ENCODE measurements around the gene CREB5.
A peak's percentile ranks its signal among the peaks of the same experiment; 100 is the strongest.

CREB5 gene

GRCh38 chr7:28847176-28847575 lies 434.9 kb downstream of the CREB5 start:
- Histone ChIP-seq H3K9ac (ENCODE audit: low read depth, low read length) (no peak overlapping the region), H3K9me3 (ENCODE audit: control insufficient read depth, insufficient read depth, low read length) (no peaks in the 10 kb centered on the region), H3K4me1 (ENCODE audit: insufficient read depth, low read length) (no peaks in the 10 kb centered on the region), H3K36me3 (ENCODE audit: insufficient read depth, low read length) (no peaks in the 10 kb centered on the region)

DNA sequence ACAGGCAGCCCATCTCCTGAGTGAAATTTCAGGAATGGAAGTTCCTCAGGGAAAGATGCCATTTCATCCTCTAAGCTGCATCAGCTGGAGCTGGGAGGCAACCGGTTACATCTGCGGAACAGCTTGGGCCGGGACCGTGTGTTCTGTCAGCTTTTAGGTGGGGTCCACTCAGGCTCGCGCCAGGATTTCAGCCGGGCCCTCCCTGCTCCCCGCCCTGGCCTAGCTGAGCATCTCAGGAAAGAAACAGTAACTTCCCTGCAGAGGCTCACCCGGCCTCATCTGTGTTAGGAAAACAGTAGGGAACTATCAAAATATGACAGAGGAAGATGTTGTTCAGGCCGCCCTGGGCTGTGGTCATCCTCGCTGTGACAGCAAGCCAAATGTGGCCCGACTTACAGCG lies 435.4 kb downstream of the CREB5 start:
- Histone ChIP-seq H3K36me3 (ENCODE audit: insufficient read depth, low read length) (no peaks in the 10 kb centered on the region), H3K9ac (ENCODE audit: low read depth, low read length) (no peak overlapping the region), H3K9me3 (ENCODE audit: control insufficient read depth, insufficient read depth, low read length) (no peaks in the 10 kb centered on the region), H3K4me1 (ENCODE audit: insufficient read depth, low read length) (no peaks in the 10 kb centered on the region)

GRCh38 chr7:28848906-28849305 lies 436.6 kb downstream of the CREB5 start:
- H3K9me3 ChIP-seq (ENCODE audit: control insufficient read depth, insufficient read depth, low read length): no peaks in the 10 kb centered on the region
- no peaks in the 10 kb centered on the region for H3K36me3 ChIP-seq (ENCODE audit: insufficient read depth, low read length)
- H3K4me1 ChIP-seq (ENCODE audit: insufficient read depth, low read length): no peaks in the 10 kb centered on the region
- H3K9ac ChIP-seq (ENCODE audit: low read depth, low read length): no peak overlapping the region

- Histone ChIP-seq H3K4me1 (ENCODE audit: insufficient read depth, low read length) (no peaks in the 10 kb centered on the region), H3K9me3 (ENCODE audit: control insufficient read depth, insufficient read depth, low read length) (no peaks in the 10 kb centered on the region), H3K9ac (ENCODE audit: low read depth, low read length) (no peak overlapping the region), H3K36me3 (ENCODE audit: insufficient read depth, low read length) (no peaks in the 10 kb centered on the region)
These were observed 438.4 kb downstream of the CREB5 start for GRCh38 chr7:28850699-28851098.

DNA sequence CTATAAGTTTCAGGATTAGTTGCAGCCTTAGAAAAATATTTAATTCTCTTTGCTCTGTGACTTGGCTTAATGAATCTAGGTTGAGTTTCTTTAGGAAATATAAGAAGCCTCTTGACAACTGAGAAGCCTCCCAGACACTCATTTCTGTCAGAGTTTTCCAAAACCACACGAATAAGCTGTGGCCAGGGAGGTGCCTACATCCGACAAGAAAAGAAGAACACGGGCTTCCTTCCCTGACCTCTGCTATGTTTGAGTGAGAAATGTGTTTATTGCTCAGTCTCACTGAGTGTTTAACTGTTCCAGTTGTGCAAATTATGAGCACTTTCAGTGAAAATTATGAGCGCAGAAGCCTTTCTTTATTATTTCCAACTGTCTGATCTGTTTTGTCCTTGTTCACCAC lies 440.8 kb downstream of the CREB5 start:
- Histone ChIP-seq H3K9me3 (ENCODE audit: control insufficient read depth, insufficient read depth, low read length) (no peaks in the 10 kb centered on the region), H3K4me1 (ENCODE audit: insufficient read depth, low read length) (0 out of 2 replicates have a peak, but pooled peaks cover 4% of the 10 kb centered on the region), H3K36me3 (ENCODE audit: insufficient read depth, low read length) (no peaks in the 10 kb centered on the region), H3K9ac (ENCODE audit: low read depth, low read length) (peak overlapping the region; percentile 87; the same call in 1 of the 2 replicates)

DNA sequence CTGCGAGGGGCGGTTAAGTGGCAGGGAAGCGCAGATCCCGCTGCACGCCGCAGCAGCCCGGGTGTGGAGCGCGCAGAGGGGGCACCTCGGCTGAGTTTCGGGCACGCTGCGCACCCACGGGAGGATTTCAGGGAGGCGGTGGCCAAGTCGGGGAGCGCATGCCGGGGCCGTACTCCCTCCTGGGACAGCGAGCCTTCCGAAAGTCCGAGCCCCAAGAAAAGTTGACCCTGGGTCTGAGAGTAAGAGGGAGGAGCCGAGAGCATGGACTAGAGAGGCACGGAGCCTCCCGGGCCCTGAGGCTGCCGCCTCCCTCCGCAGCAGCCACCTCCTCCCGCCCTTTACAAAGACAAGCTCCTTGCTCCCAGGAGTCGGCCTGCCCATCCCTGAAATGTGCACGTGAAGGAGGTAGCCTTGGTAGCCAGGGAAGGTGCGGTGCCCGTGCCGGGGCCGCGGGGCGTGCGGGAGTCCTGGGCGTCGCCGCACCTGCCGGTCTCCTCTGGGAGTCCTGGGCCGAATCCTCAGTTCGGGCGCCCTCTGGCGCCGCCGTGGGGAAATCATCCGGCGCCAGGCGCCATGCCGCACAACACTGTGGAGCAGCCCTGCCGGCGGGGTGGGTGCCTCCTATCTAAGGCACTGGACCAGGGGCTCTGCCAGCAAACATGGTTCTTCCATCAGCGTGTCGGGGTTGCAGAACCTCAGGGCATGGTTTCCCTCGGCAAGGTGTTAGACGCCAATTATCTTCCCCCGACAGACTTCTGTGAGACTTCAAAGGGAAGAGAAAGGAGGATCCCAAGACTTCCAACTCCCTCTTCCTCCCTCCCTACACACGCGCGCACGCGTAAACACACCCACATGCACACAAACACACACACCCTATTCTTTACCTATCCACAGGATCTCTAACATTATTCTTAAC lies 441.8 kb downstream of the CREB5 start:
- Histone ChIP-seq H3K36me3 (ENCODE audit: insufficient read depth, low read length) (no peaks in the 10 kb centered on the region), H3K9ac (ENCODE audit: low read depth, low read length) (peak overlapping the region; percentile 87), H3K4me1 (ENCODE audit: insufficient read depth, low read length) (0 out of 2 replicates have a peak, but pooled peaks cover 4% of the 10 kb centered on the region), H3K9me3 (ENCODE audit: control insufficient read depth, insufficient read depth, low read length) (no peaks in the 10 kb centered on the region)

DNA sequence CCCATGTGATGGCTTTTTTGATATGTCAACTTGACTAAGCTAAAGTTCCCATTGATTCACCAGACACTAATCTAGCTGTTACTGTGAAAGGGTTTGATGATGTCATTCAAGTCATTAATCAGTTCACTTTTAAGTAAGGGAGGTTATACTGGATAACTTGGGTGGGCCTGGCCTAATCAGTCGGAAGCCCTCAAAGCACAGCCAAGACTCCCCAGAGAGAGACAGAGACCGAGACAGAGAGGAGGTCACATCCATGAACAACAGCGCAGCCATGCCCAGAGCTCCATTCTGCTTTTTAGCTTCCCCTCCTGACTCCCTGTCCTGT lies 442.4 kb downstream of the CREB5 start:
- Histone ChIP-seq H3K9me3 (ENCODE audit: control insufficient read depth, insufficient read depth, low read length) (no peaks in the 10 kb centered on the region), H3K9ac (ENCODE audit: low read depth, low read length) (no peak overlapping the region; the same call in 1 of the 2 replicates), H3K36me3 (ENCODE audit: insufficient read depth, low read length) (no peaks in the 10 kb centered on the region), H3K4me1 (ENCODE audit: insufficient read depth, low read length) (0 out of 2 replicates have a peak, but pooled peaks cover 4% of the 10 kb centered on the region)

GRCh38 chr7:28855538-28856217 lies 443.4 kb downstream of the CREB5 start:
- H3K4me1 ChIP-seq (ENCODE audit: insufficient read depth, low read length): 0 out of 2 replicates have a peak, but pooled peaks cover 4% of the 10 kb centered on the region
- H3K9me3 ChIP-seq (ENCODE audit: control insufficient read depth, insufficient read depth, low read length): no peaks in the 10 kb centered on the region
- no peaks in the 10 kb centered on the region for H3K36me3 ChIP-seq (ENCODE audit: insufficient read depth, low read length)
- H3K9ac ChIP-seq (ENCODE audit: low read depth, low read length): no peak overlapping the region

DNA sequence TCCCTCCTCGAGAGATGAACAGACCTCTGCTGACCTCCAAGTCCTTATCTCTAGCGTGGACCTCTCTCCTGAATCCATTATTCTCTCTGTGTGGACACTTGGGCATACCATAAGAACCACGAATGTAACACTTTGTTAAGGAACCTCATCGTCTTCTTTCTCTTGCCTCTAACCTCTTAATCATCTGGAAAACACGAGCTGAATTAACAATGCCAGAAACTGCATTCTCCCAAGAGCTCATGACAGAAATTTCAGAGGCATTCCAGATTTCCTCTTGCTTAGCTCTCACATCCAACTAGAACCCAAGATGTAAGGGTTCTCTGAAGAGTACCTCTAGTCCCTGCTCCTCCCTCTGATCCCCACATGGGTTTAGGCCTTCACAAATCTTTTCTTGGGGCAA lies 444.3 kb downstream of the CREB5 start:
- Histone ChIP-seq H3K9ac (ENCODE audit: low read depth, low read length) (no peak overlapping the region), H3K4me1 (ENCODE audit: insufficient read depth, low read length) (0 out of 2 replicates have a peak, but pooled peaks cover 4% of the 10 kb centered on the region), H3K9me3 (ENCODE audit: control insufficient read depth, insufficient read depth, low read length) (no peaks in the 10 kb centered on the region)

DNA sequence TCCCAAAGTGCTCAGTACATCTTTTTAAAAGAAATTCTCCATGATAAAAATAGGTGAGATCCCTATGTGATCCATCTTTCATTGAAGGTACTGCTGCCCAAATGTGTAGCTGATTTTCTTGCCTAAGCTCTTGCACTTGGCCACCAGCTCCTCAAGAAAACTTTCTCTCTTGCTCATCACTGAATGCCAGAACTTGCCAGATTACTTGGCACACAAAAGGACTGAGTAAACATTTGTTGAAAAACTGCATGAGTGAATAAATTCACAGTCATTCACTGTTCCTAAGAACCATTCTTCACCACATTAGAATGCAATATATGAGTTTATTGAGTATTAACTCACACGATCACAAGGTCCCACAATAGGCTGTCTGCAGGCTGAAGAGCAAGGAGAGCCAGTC lies 445.9 kb downstream of the CREB5 start:
- Histone ChIP-seq H3K36me3 (ENCODE audit: insufficient read depth, low read length) (no peaks in the 10 kb centered on the region), H3K4me1 (ENCODE audit: insufficient read depth, low read length) (peaks cover 4% of the 10 kb centered on the region; the same call in 1 of the 2 replicates), H3K9me3 (ENCODE audit: control insufficient read depth, insufficient read depth, low read length) (no peaks in the 10 kb centered on the region), H3K9ac (ENCODE audit: low read depth, low read length) (no peak overlapping the region)

More for the DNA sequence above, 444.3 kb downstream of the CREB5 start:
- no peaks in the 10 kb centered on the region for H3K36me3 ChIP-seq (ENCODE audit: insufficient read depth, low read length)

DNA sequence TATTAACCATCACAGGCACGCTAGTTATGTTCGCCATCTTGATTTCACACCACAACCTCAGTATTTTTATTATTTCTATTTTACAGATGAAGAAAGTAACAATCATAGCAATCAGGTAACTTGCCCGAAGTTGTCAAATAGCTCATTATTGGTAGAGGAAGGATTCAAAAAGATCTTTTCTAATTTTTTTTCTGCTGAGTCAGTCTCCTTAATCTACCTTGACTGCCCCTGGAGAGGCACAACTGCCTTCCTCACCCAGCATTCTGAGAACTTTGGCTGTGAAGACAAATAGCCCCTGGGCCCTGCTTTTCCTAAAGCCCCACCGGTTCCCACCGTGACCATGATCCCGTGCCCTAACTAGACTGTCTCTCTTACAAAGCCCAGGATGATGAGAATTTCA lies 446.6 kb downstream of the CREB5 start:
- H3K4me1 ChIP-seq (ENCODE audit: insufficient read depth, low read length): peaks cover 4% of the 10 kb centered on the region; the same call in 1 of the 2 replicates
- no peaks in the 10 kb centered on the region for H3K36me3 ChIP-seq (ENCODE audit: insufficient read depth, low read length)
- no peaks in the 10 kb centered on the region for H3K9me3 ChIP-seq (ENCODE audit: control insufficient read depth, insufficient read depth, low read length)
- no peak overlapping the region for H3K9ac ChIP-seq (ENCODE audit: low read depth, low read length)

- H3K9ac ChIP-seq (ENCODE audit: low read depth, low read length): no peak overlapping the region
- H3K9me3 ChIP-seq (ENCODE audit: control insufficient read depth, insufficient read depth, low read length): no peaks in the 10 kb centered on the region
- no peaks in the 10 kb centered on the region for H3K36me3 ChIP-seq (ENCODE audit: insufficient read depth, low read length)
- peaks cover 4% of the 10 kb centered on the region for H3K4me1 ChIP-seq (ENCODE audit: insufficient read depth, low read length)
These were observed 449.5 kb downstream of the CREB5 start for GRCh38 chr7:28861825-28862224.

GRCh38 chr7:28862595-28863272 lies 450.4 kb downstream of the CREB5 start:
- Histone ChIP-seq H3K36me3 (ENCODE audit: insufficient read depth, low read length) (no peaks in the 10 kb centered on the region), H3K9ac (ENCODE audit: low read depth, low read length) (no peak overlapping the region), H3K9me3 (ENCODE audit: control insufficient read depth, insufficient read depth, low read length) (no peaks in the 10 kb centered on the region), H3K4me1 (ENCODE audit: insufficient read depth, low read length) (peaks cover 4% of the 10 kb centered on the region)

DNA sequence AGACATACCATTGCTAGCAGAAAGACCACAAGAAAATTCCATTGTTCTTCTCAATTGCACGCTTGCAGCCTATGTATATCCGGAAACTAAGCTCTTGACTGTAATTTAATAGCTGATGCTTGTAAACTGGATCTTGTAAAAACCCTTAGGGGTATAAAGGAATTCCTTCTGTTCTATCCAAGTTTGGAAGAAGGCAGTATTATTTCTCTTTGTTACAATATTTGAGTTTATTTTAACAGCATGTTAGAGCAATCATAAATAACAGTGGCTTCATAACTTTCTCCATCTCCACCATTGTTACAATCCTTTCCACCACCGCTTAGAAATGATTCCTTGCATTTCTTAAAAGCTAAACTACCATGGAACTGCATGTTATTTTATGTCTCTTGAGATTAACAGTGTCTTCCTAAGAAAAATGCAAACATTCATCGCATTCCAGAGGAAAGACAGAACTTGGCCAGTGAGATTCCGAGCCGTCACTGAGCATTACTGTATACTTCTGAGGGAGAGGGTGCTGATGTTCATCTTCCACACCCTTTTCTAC lies 453.4 kb downstream of the CREB5 start:
- no peaks in the 10 kb centered on the region for H3K36me3 ChIP-seq (ENCODE audit: insufficient read depth, low read length)
- H3K9ac ChIP-seq (ENCODE audit: low read depth, low read length): no peak overlapping the region
- peaks cover 4% of the 10 kb centered on the region for H3K4me1 ChIP-seq (ENCODE audit: insufficient read depth, low read length)
- H3K9me3 ChIP-seq (ENCODE audit: control insufficient read depth, insufficient read depth, low read length): no peaks in the 10 kb centered on the region
